SK-N-MC (cell line): ENCODE measurements around the gene GFRA1.

Experiments used
- EZH2 ChIP-seq: fragments of 200-600 bp; sonication (generic); IDR thresholded peaks from one replicate; pipeline ENCODE4 v1.6.1; 2017; ENCODE audit warnings: antibody characterized with exemption
- FOXP2 ChIP-seq: optimal IDR thresholded peaks from 2 replicates; pipeline ENCODE3; 2011; ENCODE audit warnings: mild to moderate bottlenecking, moderate library complexity; ENCODE audit not compliant: insufficient read depth; ENCODE audit errors: extremely low read length, control extremely low read depth
- POLR2AphosphoS5 ChIP-seq: IDR thresholded peaks from 2 replicates; pipeline ENCODE4 v1.6.1; 2012; ENCODE audit warnings: mild to moderate bottlenecking, low read depth, low read length, borderline replicate concordance

DNA sequence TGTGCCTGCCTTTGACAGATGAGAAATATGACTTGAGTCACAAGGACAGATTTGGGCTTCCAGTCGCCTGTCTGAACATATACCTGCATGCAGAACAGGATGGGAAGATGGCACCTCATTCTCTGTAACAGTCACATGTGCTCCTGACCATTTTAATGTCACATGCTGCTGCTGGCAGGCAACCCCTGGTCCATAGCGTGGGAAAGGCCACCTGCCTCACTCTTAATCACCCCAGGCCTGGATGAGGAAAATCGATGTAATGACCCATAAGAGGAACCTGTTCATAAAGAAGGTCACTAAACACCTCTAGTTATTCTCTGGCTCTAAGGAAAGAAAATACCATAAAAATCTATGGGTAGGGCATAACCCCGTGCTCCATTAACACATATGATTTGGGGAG is 110.2 kb downstream of the GFRA1 start:
- no peak for TF ChIP-seq EZH2
- no peak for TF ChIP-seq POLR2AphosphoS5
- TF ChIP-seq FOXP2: no peak
